Endothelial cell (in vitro differentiated cells): ENCODE data around the gene GOLGA6L26. TPM values are rescaled to one million over a fixed set of nuclear protein-coding genes. Genes with fewer than 3 reads are reported as not detected.
"Not testable (repeated sequence)": the region's sequence is repeated elsewhere in the genome, so short reads cannot be mapped to it uniquely, and the experiment has no call there.

ENCODE experiments used
- DNase-seq: peaks from one replicate; pipeline ENCODE4 v3.0.0; 2021; ENCODE audit warnings: low spot score
- H3K27ac Mint-ChIP-seq: one replicate; pipeline ENCODE4 v1.8.0; 2021; ENCODE audit warnings: mixed read lengths, inconsistent platforms; ENCODE audit not compliant: unreplicated experiment
- H3K27me3 Mint-ChIP-seq: one replicate; pipeline ENCODE4 v1.8.0; 2021; ENCODE audit warnings: mild to moderate bottlenecking, moderate library complexity, mixed read lengths, inconsistent platforms; ENCODE audit not compliant: unreplicated experiment
- H3K36me3 Mint-ChIP-seq: one replicate; pipeline ENCODE4 v1.8.0; 2021; ENCODE audit warnings: mild to moderate bottlenecking, low read depth, mixed read lengths, inconsistent platforms; ENCODE audit not compliant: unreplicated experiment
- H3K4me1 Mint-ChIP-seq: one replicate; pipeline ENCODE4 v1.8.0; 2021; ENCODE audit warnings: mild to moderate bottlenecking, mixed read lengths, inconsistent platforms; ENCODE audit not compliant: unreplicated experiment
- H3K4me3 Mint-ChIP-seq: one replicate; pipeline ENCODE4 v1.8.0; 2021; ENCODE audit warnings: mild to moderate bottlenecking, mixed read lengths, inconsistent platforms; ENCODE audit not compliant: unreplicated experiment
- H3K9me3 Mint-ChIP-seq: one replicate; pipeline ENCODE4 v1.8.0; 2021; ENCODE audit warnings: mixed read lengths, inconsistent platforms; ENCODE audit not compliant: unreplicated experiment
- long read RNA-seq: library from polyadenylated mRNA; unstranded; transcript quantifications from one replicate; pipeline ENCODE4 v2.0.0, GENCODE V29; 2020; ENCODE audit not compliant: unreplicated experiment
- total RNA-seq: library from RNA; stranded (reverse); fragmentation: NEBNext Ultra II Directional; extraction: Animal tissue kit (Norgen Biotek cat#: 25700); gene quantifications from one replicate; pipeline ENCODE4 v1.2.1, GENCODE V29; 2021; ENCODE audit not compliant: unreplicated experiment
- TF ChIP-seq, protein P1 (sequence below): fragments of 200-600 bp; sonication (generic); IDR thresholded peaks from one replicate; pipeline ENCODE4 v1.5.0; 2021; ENCODE audit warnings: antibody characterized with exemption; ENCODE audit not compliant: unreplicated experiment

GOLGA6L26 gene
- not detected for total RNA-seq
- long read RNA-seq, result 0 reads

GRCh38 chr15:23334096-23334495, at the start of gene GOLGA6L26:
TSS of gene GOLGA6L26 (minus strand) at chr15:23334196. CDS start at chr15:23334135, 61 bp downstream.
- not testable (repeated sequence) for H3K27me3 Mint-ChIP-seq, DNase-seq, H3K4me3 Mint-ChIP-seq, H3K27ac Mint-ChIP-seq, H3K36me3 Mint-ChIP-seq, H3K4me1 Mint-ChIP-seq, H3K9me3 Mint-ChIP-seq

DNA sequence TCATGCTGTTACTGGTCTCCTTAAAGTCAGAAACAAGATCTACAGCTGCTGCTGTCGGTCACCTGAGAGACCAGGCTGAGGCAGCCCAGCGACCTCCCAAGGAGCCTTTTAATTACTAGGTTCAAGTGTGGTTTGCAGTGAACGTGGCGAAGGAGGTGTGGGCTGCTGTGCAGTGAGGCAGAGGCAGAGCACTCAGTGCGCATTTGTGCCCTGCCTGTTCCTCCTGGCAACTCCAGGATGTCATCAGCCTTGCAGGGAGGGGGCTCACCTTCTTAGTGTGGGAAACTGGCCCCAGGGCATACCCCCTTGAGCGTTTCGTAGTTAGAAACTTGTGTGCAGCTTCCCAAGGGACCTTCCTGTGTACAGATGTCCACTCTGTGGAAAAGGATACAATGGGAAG, 47.2 kb upstream of the GOLGA6L26 start:
- not testable (repeated sequence) for H3K4me3 Mint-ChIP-seq, H3K27ac Mint-ChIP-seq, DNase-seq, H3K27me3 Mint-ChIP-seq, H3K4me1 Mint-ChIP-seq, H3K36me3 Mint-ChIP-seq, H3K9me3 Mint-ChIP-seq

- H3K36me3 Mint-ChIP-seq, DNase-seq, H3K9me3 Mint-ChIP-seq, H3K4me1 Mint-ChIP-seq, H3K27me3 Mint-ChIP-seq, H3K4me3 Mint-ChIP-seq, H3K27ac Mint-ChIP-seq: not testable (repeated sequence)
Measured at GRCh38 chr15:23380700-23381099, 46.7 kb upstream of the GOLGA6L26 start.

- not testable (repeated sequence) for H3K9me3 Mint-ChIP-seq, H3K27ac Mint-ChIP-seq, DNase-seq, H3K4me1 Mint-ChIP-seq, H3K27me3 Mint-ChIP-seq, H3K4me3 Mint-ChIP-seq, H3K36me3 Mint-ChIP-seq
Measured at GRCh38 chr15:23378946-23379345, 45.0 kb upstream of the GOLGA6L26 start.

- not testable (repeated sequence) for H3K4me1 Mint-ChIP-seq, DNase-seq, H3K27ac Mint-ChIP-seq, H3K4me3 Mint-ChIP-seq, H3K36me3 Mint-ChIP-seq, H3K9me3 Mint-ChIP-seq, H3K27me3 Mint-ChIP-seq
Measured at GRCh38 chr15:23374226-23374625, 40.2 kb upstream of the GOLGA6L26 start.

DNA sequence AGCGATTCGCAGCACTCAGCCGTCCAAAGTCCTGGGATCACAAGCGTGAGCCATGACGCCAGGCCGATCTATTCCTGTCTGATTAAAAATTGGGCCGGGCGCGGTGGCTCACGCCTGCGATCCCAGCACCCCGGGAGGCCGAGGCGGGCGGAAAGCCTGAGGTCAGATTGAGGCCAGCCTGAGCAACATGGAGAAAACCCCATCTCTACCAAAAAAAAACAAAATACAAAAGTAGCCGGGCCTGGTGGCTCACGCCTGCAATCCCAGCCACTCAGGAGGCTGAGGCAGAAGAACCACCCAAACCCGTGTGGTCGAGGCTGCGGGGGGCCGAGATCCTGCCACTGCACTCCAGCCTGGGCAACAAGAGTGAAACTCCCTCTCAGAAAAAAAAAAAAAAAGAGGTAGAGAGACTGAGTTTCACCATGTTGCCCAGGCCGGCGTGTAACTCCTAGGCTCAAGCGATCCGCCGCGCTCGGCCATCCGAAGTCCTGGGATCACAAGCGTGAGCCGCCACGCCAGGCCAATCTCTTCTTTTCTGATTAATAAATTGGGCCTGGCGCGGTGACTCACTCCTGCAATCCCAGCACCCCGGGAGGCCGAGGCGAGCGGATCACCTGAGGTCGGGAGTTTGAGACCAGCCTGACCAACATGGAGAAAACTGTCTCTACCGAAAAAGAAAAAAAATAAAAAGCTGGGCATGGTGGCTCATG, 39.0 kb upstream of the GOLGA6L26 start:
- H3K27me3 Mint-ChIP-seq, H3K27ac Mint-ChIP-seq, H3K9me3 Mint-ChIP-seq, H3K4me3 Mint-ChIP-seq, H3K4me1 Mint-ChIP-seq, DNase-seq, H3K36me3 Mint-ChIP-seq: not testable (repeated sequence)

GRCh38 chr15:23372284-23372683, 38.3 kb upstream of the GOLGA6L26 start:
- Mint-ChIP-seq H3K27ac (no peak overlapping the region), H3K9me3 (no peaks in the 10 kb centered on the region), H3K4me1 (no peaks in the 10 kb centered on the region), H3K27me3 (no peaks in the 10 kb centered on the region), H3K4me3 (no peak overlapping the region), H3K36me3 (no peaks in the 10 kb centered on the region)
- DNase-seq, result no peak
- TF ChIP-seq, protein P1, sequence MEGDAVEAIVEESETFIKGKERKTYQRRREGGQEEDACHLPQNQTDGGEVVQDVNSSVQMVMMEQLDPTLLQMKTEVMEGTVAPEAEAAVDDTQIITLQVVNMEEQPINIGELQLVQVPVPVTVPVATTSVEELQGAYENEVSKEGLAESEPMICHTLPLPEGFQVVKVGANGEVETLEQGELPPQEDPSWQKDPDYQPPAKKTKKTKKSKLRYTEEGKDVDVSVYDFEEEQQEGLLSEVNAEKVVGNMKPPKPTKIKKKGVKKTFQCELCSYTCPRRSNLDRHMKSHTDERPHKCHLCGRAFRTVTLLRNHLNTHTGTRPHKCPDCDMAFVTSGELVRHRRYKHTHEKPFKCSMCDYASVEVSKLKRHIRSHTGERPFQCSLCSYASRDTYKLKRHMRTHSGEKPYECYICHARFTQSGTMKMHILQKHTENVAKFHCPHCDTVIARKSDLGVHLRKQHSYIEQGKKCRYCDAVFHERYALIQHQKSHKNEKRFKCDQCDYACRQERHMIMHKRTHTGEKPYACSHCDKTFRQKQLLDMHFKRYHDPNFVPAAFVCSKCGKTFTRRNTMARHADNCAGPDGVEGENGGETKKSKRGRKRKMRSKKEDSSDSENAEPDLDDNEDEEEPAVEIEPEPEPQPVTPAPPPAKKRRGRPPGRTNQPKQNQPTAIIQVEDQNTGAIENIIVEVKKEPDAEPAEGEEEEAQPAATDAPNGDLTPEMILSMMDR, result no peak

DNA sequence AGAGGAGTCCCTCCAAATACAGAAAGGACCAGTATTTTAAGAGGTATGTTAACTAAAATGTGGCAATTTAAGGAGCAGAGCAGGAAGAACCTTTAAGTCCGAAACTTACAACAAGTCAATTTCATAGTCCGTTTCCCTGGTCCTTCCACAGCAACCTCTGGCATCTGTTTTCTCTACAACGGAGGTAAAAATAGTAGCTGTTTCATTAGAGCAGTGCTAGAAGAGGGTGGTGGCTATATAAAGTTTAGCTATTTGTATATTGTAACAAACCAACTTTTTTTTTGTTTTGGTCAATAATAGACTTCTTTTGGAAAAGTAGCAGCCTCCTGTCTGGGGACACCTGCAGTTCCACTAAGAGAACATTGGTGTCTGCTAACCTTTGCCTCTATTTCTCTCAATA, 37.9 kb upstream of the GOLGA6L26 start:
- H3K4me3 Mint-ChIP-seq, DNase-seq, H3K9me3 Mint-ChIP-seq, H3K27me3 Mint-ChIP-seq, H3K27ac Mint-ChIP-seq, H3K4me1 Mint-ChIP-seq, H3K36me3 Mint-ChIP-seq: not testable (repeated sequence)

DNA sequence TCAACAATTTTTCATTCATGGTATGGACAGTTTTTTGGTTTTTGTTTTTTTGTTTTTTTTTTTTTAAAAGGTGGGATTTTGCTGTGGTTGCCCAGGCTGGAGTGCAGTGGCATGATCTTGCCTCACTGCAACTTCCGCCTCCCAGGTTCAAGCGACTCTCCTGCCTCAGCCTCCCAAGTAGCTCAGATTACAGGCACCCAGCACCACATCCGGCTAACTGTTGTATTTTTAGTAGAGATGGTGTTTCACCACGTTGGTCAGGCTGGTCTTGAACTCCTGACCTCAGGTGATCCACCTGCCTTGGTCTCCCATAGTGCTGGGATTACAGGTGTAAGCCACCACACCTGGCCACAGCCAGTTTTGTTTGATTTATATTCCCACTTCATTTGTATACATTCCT, 37.1 kb upstream of the GOLGA6L26 start:
- not testable (repeated sequence) for H3K36me3 Mint-ChIP-seq, H3K27ac Mint-ChIP-seq, H3K4me1 Mint-ChIP-seq, H3K9me3 Mint-ChIP-seq, H3K27me3 Mint-ChIP-seq, DNase-seq, H3K4me3 Mint-ChIP-seq
